SK-N-MC (cell line): Measurements from ENCODE around the gene CAMTA1.

Experiments
- EZH2 ChIP-seq: fragments of 200-600 bp; sonication (generic); IDR thresholded peaks from one replicate; pipeline ENCODE4 v1.6.1; 2017; ENCODE audit warnings: antibody characterized with exemption
- POLR2AphosphoS5 ChIP-seq: IDR thresholded peaks from 2 replicates; pipeline ENCODE4 v1.6.1; 2012; ENCODE audit warnings: mild to moderate bottlenecking, low read depth, low read length, borderline replicate concordance

- no peak for TF ChIP-seq EZH2
- no peak for TF ChIP-seq POLR2AphosphoS5
These were observed 650.2 kb downstream of the CAMTA1 start for GRCh38 chr1:7435276-7436055.
